ENCODE data around the gene VWC2L.

Gene VWC2L

GRCh38 chr2:214545898-214546542, 135.2 kb downstream of the VWC2L start:
- Mint-ChIP-seq H3K27ac (no peak overlapping the region), H3K4me1 (no peaks in the 10 kb centered on the region), H3K27me3 (peaks cover 1% of the 10 kb centered on the region), H3K36me3 (no peaks in the 10 kb centered on the region), H3K9me3 (no peaks in the 10 kb centered on the region), H3K4me3 (no peak overlapping the region)

GRCh38 chr2:214547931-214548330, 137.1 kb downstream of the VWC2L start:
- no peaks in the 10 kb centered on the region for H3K9me3 Mint-ChIP-seq
- no peaks in the 10 kb centered on the region for H3K4me1 Mint-ChIP-seq
- H3K36me3 Mint-ChIP-seq: no peaks in the 10 kb centered on the region
- H3K4me3 Mint-ChIP-seq: no peak overlapping the region
- peaks cover 1% of the 10 kb centered on the region for H3K27me3 Mint-ChIP-seq
- H3K27ac Mint-ChIP-seq: no peak overlapping the region

DNA sequence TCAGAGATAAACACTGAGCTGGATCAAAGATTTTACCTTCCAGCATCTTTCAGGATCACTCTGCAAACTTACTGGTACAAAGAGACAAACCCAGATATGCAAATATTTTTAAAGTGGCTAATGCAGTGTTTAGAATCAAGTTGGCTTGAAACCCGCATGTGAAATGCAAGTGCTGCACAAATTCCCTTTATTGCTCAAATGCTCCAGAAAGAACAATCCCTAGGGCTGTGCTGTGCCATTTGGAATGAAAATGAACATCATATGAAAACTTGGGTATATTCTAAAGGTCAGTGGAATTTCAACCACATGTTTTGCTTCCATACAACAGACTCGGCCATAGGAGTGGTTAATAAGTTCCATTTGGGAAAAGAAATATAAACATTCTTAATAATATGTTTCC, 139.1 kb downstream of the VWC2L start:
- H3K4me1 Mint-ChIP-seq: no peaks in the 10 kb centered on the region
- no peaks in the 10 kb centered on the region for H3K36me3 Mint-ChIP-seq
- peaks cover 1% of the 10 kb centered on the region for H3K27me3 Mint-ChIP-seq
- no peak overlapping the region for H3K4me3 Mint-ChIP-seq
- H3K27ac Mint-ChIP-seq: no peak overlapping the region
- H3K9me3 Mint-ChIP-seq: no peaks in the 10 kb centered on the region

- no peaks in the 10 kb centered on the region for H3K4me1 Mint-ChIP-seq
- H3K27ac Mint-ChIP-seq: no peak overlapping the region
- H3K27me3 Mint-ChIP-seq: no peaks in the 10 kb centered on the region
- H3K4me3 Mint-ChIP-seq: no peak overlapping the region
- H3K36me3 Mint-ChIP-seq: no peaks in the 10 kb centered on the region
- H3K9me3 Mint-ChIP-seq: no peaks in the 10 kb centered on the region
Measured at GRCh38 chr2:214550786-214551185, 139.9 kb downstream of the VWC2L start.

GRCh38 chr2:214557884-214558283, 147.0 kb downstream of the VWC2L start:
- Mint-ChIP-seq H3K36me3 (no peaks in the 10 kb centered on the region), H3K9me3 (no peaks in the 10 kb centered on the region), H3K27me3 (peaks cover 3% of the 10 kb centered on the region), H3K4me1 (no peaks in the 10 kb centered on the region), H3K4me3 (no peak overlapping the region), H3K27ac (no peak overlapping the region)

- Mint-ChIP-seq H3K4me3 (no peak overlapping the region), H3K36me3 (no peaks in the 10 kb centered on the region), H3K27me3 (peaks cover 3% of the 10 kb centered on the region), H3K27ac (no peak overlapping the region), H3K4me1 (no peaks in the 10 kb centered on the region), H3K9me3 (no peaks in the 10 kb centered on the region)
Measured at GRCh38 chr2:214558341-214558740, 147.5 kb downstream of the VWC2L start.

DNA sequence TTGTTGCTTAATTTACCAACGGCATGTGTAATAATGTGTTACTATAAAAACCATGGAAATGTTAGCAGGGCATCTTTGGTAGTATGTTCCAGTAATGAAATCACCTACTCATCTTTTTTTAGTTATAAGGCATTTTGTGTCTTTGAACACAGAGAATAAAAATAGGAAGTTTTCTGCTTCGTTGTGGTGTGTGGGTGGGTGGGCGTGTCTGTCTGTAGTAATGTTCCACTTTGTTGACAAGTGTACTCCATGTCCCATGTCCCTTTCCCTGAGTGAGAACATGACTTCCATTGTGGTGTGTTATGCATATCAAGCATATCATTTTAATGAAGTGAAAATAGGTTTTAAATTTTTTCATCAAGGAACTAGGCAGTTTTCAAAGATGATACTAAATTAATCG, 149.3 kb downstream of the VWC2L start:
- Mint-ChIP-seq H3K36me3 (no peaks in the 10 kb centered on the region), H3K4me3 (no peak overlapping the region), H3K9me3 (no peaks in the 10 kb centered on the region), H3K27me3 (peaks cover 3% of the 10 kb centered on the region), H3K27ac (no peak overlapping the region), H3K4me1 (no peaks in the 10 kb centered on the region)

GRCh38 chr2:214560618-214561190, 149.8 kb downstream of the VWC2L start:
- H3K4me1 Mint-ChIP-seq: no peaks in the 10 kb centered on the region
- H3K4me3 Mint-ChIP-seq: no peak overlapping the region
- no peaks in the 10 kb centered on the region for H3K36me3 Mint-ChIP-seq
- peaks cover 3% of the 10 kb centered on the region for H3K27me3 Mint-ChIP-seq
- H3K27ac Mint-ChIP-seq: no peak overlapping the region
- no peaks in the 10 kb centered on the region for H3K9me3 Mint-ChIP-seq

DNA sequence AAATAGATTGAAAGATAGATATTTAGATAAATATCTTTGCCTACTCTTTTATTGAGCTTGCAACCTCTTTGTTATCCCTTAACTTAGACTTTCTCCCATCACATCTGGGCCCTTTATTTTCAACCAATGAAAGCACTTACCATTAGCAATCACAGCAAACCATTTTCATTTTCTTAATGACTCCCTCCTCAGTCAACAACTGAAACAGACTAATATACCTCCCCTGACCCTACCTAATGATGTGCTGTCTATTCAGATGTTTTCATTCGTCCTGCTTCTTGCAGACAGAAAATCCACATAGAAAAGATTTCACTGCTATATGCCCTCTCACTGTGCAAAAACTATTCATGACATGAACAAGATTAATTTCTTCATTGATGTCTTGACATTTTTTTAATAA, 154.4 kb downstream of the VWC2L start:
- H3K4me3 Mint-ChIP-seq: no peak overlapping the region
- H3K9me3 Mint-ChIP-seq: no peaks in the 10 kb centered on the region
- H3K36me3 Mint-ChIP-seq: no peaks in the 10 kb centered on the region
- no peaks in the 10 kb centered on the region for H3K4me1 Mint-ChIP-seq
- peaks cover 3% of the 10 kb centered on the region for H3K27me3 Mint-ChIP-seq
- H3K27ac Mint-ChIP-seq: no peak overlapping the region

- Mint-ChIP-seq H3K27me3 (peaks cover 3% of the 10 kb centered on the region), H3K4me1 (no peaks in the 10 kb centered on the region), H3K4me3 (no peak overlapping the region), H3K27ac (no peak overlapping the region), H3K36me3 (no peaks in the 10 kb centered on the region), H3K9me3 (no peaks in the 10 kb centered on the region)
Measured at GRCh38 chr2:214566457-214566856, 155.6 kb downstream of the VWC2L start.

GRCh38 chr2:214569419-214570035, 158.7 kb downstream of the VWC2L start:
- Mint-ChIP-seq H3K4me3 (no peak overlapping the region), H3K9me3 (no peaks in the 10 kb centered on the region), H3K36me3 (no peaks in the 10 kb centered on the region), H3K27ac (no peak overlapping the region), H3K4me1 (no peaks in the 10 kb centered on the region), H3K27me3 (peaks cover 2% of the 10 kb centered on the region)

- H3K4me1 Mint-ChIP-seq: no peaks in the 10 kb centered on the region
- no peaks in the 10 kb centered on the region for H3K9me3 Mint-ChIP-seq
- no peaks in the 10 kb centered on the region for H3K36me3 Mint-ChIP-seq
- H3K27ac Mint-ChIP-seq: no peak overlapping the region
- no peak overlapping the region for H3K4me3 Mint-ChIP-seq
- peaks cover 6% of the 10 kb centered on the region for H3K27me3 Mint-ChIP-seq
Measured at GRCh38 chr2:214574084-214574781, 163.4 kb downstream of the VWC2L start.

- H3K9me3 Mint-ChIP-seq: no peaks in the 10 kb centered on the region
- no peaks in the 10 kb centered on the region for H3K4me1 Mint-ChIP-seq
- H3K4me3 Mint-ChIP-seq: no peak overlapping the region
Measured at GRCh38 chr2:214575030-214575429, 164.2 kb downstream of the VWC2L start.

DNA sequence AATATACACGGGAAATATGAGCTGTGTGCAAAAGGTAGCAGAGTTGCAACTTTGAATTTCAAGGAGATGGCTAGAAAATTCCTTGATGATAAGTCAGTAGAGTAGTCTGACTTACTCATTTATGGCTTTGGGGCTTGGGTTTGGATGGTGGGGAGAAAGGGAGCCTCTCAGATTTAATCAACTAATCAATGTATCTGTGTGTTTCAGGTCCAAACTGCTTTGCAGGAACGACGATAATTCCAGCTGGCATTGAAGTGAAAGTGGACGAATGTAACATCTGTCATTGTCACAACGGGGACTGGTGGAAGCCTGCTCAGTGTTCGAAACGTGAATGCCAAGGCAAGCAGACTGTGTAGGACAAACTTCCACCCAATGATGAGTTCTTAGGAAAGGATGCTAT, 164.6 kb downstream of the VWC2L start:
- no peaks in the 10 kb centered on the region for H3K4me1 Mint-ChIP-seq
- no peak overlapping the region for H3K27ac Mint-ChIP-seq
- no peak overlapping the region for H3K4me3 Mint-ChIP-seq
- H3K36me3 Mint-ChIP-seq: no peaks in the 10 kb centered on the region
- H3K9me3 Mint-ChIP-seq: no peaks in the 10 kb centered on the region
- peaks cover 6% of the 10 kb centered on the region for H3K27me3 Mint-ChIP-seq

More at GRCh38 chr2:214575030-214575429, 164.2 kb downstream of the VWC2L start:
- peaks cover 6% of the 10 kb centered on the region for H3K27me3 Mint-ChIP-seq
- H3K36me3 Mint-ChIP-seq: no peaks in the 10 kb centered on the region
- no peak overlapping the region for H3K27ac Mint-ChIP-seq

GRCh38 chr2:214577769-214578168, 166.9 kb downstream of the VWC2L start:
- H3K27me3 Mint-ChIP-seq: peaks cover 5% of the 10 kb centered on the region
- H3K4me1 Mint-ChIP-seq: no peaks in the 10 kb centered on the region
- H3K27ac Mint-ChIP-seq: no peak overlapping the region
- H3K9me3 Mint-ChIP-seq: no peaks in the 10 kb centered on the region
- H3K4me3 Mint-ChIP-seq: no peak overlapping the region
- H3K36me3 Mint-ChIP-seq: no peaks in the 10 kb centered on the region

DNA sequence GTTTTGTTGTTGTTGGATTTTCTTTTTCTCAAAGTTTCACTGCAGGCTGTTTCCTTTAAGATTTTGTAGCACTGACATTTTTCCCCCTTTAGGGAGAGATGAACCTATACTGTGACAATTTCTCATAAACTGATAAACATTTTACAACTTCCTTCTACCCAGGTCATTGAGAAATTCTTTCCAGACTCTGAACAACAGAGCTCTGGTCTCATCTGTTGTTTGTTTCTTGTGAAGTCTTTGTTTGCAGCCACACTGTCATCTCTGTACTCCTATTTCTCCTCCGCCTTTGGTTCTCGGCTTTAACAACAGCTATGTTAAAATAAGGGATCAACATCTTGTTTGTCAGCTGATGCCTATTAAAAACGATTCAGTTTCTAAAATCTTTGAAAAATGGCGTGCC, 167.6 kb downstream of the VWC2L start:
- Mint-ChIP-seq H3K27me3 (peaks cover 5% of the 10 kb centered on the region), H3K9me3 (no peaks in the 10 kb centered on the region), H3K27ac (no peak overlapping the region)

More for the DNA sequence above, 167.6 kb downstream of the VWC2L start:
- Mint-ChIP-seq H3K4me3 (no peak overlapping the region), H3K4me1 (no peaks in the 10 kb centered on the region), H3K36me3 (no peaks in the 10 kb centered on the region)

Measured in activated naive CD4-positive, alpha-beta T cell treated with anti-CD3 and anti-CD28 coated beads, Interleukin-2, amount 50 U/mL, for 24 hours (primary cell).